ENCODE measurements around the gene DHX9. TPM values are rescaled to one million over a fixed set of nuclear protein-coding genes. Genes with fewer than 3 reads are reported as not detected.
"Not testable (repeated sequence)": the region's sequence is repeated elsewhere in the genome, so short reads cannot be mapped to it uniquely, and the experiment has no call there.

DHX9 gene
- total and polyA plus RNA-seq, 5 donors from 2014 or later: 76.0 to 292 (median 85.5) TPM

DNA sequence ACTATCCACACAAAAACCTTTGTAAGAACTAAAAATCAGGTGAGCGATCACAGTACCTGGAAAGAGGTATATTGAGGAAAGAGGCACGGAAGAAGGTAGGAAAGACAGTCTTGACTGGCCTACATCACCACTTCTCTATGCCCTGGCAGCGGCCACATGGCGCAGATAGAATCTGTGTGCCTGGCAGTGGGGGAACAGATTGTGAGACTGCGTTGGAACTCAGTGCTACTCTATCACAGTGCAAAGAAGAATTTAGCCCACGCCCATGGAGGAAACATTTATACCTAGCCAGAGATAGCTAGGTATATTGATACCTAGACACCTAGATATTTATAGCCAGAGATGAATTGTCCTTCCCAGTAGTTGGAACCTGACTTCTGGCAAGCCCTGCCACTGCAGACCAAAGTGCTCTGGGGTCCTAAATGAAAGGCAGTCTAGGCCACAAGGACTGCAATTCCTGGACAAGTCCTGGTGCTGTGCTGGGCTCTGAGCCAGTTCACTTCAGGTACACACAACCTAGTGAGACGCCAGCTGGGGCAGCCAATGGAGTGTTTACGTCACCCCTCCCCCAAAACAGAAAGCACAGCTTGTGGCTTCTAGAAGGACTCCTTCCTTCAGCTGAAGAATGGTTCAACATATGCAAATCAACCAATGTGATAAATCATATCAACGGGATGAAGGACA lies 51.9 kb downstream of the DHX9 start:
- DNase-seq (no peak), ATAC-seq (ENCODE audit: low read depth in 2 of 2) (no peak)
- Mint-ChIP-seq H3K27ac (peak overlapping the region in 1 of 3 donors; percentile 61), H3K9me3 (peaks cover 0 to 5% (median 2%) of the 10 kb centered on the region in 7 donors), H3K27me3 (peaks cover 9% of the 10 kb centered on the region), H3K4me3 (no peak overlapping the region), H3K36me3 (peaks cover 24% of the 10 kb centered on the region), H3K4me1 (peaks cover 9 to 19% (median 13%) of the 10 kb centered on the region in 4 donors)
- Histone ChIP-seq H3K9me3 (ENCODE audit: control insufficient read depth in 2 of 2, low read length in 2 of 2) (no peaks in the 10 kb centered on the region), H3K27ac (ENCODE audit: insufficient read depth, low read length, poor library complexity, severe bottlenecking) (no peak overlapping the region), H3K36me3 (ENCODE audit: control insufficient read depth, insufficient read depth, low read length) (peaks cover 33% of the 10 kb centered on the region), H3K27me3 (ENCODE audit: control insufficient read depth, insufficient read depth, low read length) (no peaks in the 10 kb centered on the region), H3K4me3 (ENCODE audit: low read depth, low read length) (no peak overlapping the region), H3K4me1 (ENCODE audit: control insufficient read depth, insufficient read depth, low read length, poor library complexity, severe bottlenecking) (no peaks in the 10 kb centered on the region)

DNA sequence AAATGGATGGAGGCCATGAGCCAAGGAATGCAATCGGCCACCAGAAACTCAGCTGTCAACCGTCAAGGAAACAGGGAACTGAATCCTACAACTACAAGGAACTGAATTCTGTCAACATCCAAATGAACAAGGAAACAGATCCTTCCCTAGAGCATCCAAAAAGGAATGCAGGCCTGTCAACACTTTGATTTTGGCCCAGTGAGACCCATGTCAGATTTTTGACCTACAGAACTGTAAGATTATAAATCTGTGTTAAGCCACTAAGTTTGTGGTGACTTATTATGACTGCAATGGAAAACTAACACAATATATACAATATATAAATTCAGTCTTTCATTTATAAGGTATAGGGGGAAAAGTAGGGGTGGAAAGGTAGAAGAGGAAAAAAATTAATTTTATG lies 58.5 kb downstream of the DHX9 start:
- DNase-seq (no peak), ATAC-seq (ENCODE audit: low read depth in 2 of 2) (no peak)
- no peak overlapping the region for H3K27ac ChIP-seq (ENCODE audit: insufficient read depth, low read length, poor library complexity, severe bottlenecking)
- H3K27ac Mint-ChIP-seq: no peak overlapping the region
- no peak overlapping the region for H3K4me3 ChIP-seq (ENCODE audit: low read depth, low read length)
- no peaks in the 10 kb centered on the region for H3K27me3 ChIP-seq (ENCODE audit: control insufficient read depth, insufficient read depth, low read length)
- H3K36me3 Mint-ChIP-seq: no peaks in the 10 kb centered on the region
- peaks cover 19% of the 10 kb centered on the region for H3K27me3 Mint-ChIP-seq
- peaks cover 0 to 5% (median 2%) of the 10 kb centered on the region in 7 donors for H3K9me3 Mint-ChIP-seq
- H3K4me1 Mint-ChIP-seq: no peaks in the 10 kb centered on the region
- H3K36me3 ChIP-seq (ENCODE audit: control insufficient read depth, insufficient read depth, low read length): no peaks in the 10 kb centered on the region
- H3K4me1 ChIP-seq (ENCODE audit: control insufficient read depth, insufficient read depth, low read length, poor library complexity, severe bottlenecking): no peaks in the 10 kb centered on the region
- H3K9me3 ChIP-seq (ENCODE audit: control insufficient read depth in 2 of 2, low read length in 2 of 2): no peaks in the 10 kb centered on the region
- no peak overlapping the region for H3K4me3 Mint-ChIP-seq

DNA sequence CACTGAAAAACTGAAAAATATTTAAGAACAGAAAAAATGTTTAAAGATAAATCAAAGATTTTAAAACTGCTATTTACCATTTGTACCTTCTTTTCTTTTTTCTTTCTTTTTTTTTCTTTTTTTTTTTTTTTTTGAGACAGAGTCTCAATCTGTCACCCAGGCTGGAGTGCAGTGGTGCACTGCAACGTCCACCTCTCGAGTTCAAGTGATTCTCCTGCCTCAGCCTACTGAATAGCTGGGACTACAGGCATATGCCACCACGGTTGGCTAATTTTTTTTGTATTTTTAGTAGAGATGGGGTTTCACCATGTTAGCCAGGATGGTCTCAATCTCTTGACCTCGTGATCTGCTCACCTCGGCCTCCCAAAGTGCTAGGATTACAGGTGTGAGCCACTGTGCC lies 62.8 kb downstream of the DHX9 start:
- not testable (repeated sequence) for H3K36me3 Mint-ChIP-seq; H3K27me3 ChIP-seq (ENCODE audit: control insufficient read depth, insufficient read depth, low read length); H3K36me3 ChIP-seq (ENCODE audit: control insufficient read depth, insufficient read depth, low read length); H3K27ac ChIP-seq (ENCODE audit: insufficient read depth, low read length, poor library complexity, severe bottlenecking); ATAC-seq (ENCODE audit: low read depth in 2 of 2); H3K4me1 Mint-ChIP-seq; H3K4me3 ChIP-seq (ENCODE audit: low read depth, low read length); H3K9me3 ChIP-seq (ENCODE audit: control insufficient read depth in 2 of 2, low read length in 2 of 2); H3K9me3 Mint-ChIP-seq; H3K27ac Mint-ChIP-seq; DNase-seq; H3K4me1 ChIP-seq (ENCODE audit: control insufficient read depth, insufficient read depth, low read length, poor library complexity, severe bottlenecking); H3K27me3 Mint-ChIP-seq; H3K4me3 Mint-ChIP-seq

DNA sequence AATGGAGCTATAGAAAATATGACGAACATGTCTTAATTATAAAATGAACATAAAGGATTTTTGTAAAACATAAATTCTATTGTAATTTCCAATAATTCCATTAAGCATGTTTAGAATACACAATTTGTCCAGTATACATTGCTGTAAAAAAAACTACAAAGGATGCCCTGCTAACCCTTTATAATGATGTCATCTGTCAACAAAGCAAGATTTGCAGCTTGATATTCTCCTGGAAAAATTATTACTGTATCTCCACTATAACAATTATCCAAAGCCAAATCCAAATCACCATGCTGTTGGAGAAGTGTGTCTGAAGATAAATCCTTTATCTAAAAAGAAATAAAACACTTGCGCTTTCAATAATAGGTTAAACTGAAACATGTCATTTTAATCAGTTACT lies 66.2 kb downstream of the DHX9 start:
- Histone ChIP-seq H3K27ac (ENCODE audit: insufficient read depth, low read length, poor library complexity, severe bottlenecking) (no peak overlapping the region), H3K4me1 (ENCODE audit: control insufficient read depth, insufficient read depth, low read length, poor library complexity, severe bottlenecking) (no peaks in the 10 kb centered on the region), H3K9me3 (ENCODE audit: control insufficient read depth in 2 of 2, low read length in 2 of 2) (no peaks in the 10 kb centered on the region), H3K27me3 (ENCODE audit: control insufficient read depth, insufficient read depth, low read length) (no peaks in the 10 kb centered on the region), H3K36me3 (ENCODE audit: control insufficient read depth, insufficient read depth, low read length) (no peaks in the 10 kb centered on the region), H3K4me3 (ENCODE audit: low read depth, low read length) (no peak overlapping the region)
- Mint-ChIP-seq H3K4me1 (no peaks in the 10 kb centered on the region), H3K36me3 (no peaks in the 10 kb centered on the region), H3K4me3 (no peak overlapping the region), H3K27ac (no peak overlapping the region), H3K9me3 (peaks cover 0 to 4% (median 0%) of the 10 kb centered on the region in 7 donors), H3K27me3 (peaks cover 19% of the 10 kb centered on the region)
- DNase-seq (no peak), ATAC-seq (ENCODE audit: low read depth in 2 of 2) (no peak)

DNA sequence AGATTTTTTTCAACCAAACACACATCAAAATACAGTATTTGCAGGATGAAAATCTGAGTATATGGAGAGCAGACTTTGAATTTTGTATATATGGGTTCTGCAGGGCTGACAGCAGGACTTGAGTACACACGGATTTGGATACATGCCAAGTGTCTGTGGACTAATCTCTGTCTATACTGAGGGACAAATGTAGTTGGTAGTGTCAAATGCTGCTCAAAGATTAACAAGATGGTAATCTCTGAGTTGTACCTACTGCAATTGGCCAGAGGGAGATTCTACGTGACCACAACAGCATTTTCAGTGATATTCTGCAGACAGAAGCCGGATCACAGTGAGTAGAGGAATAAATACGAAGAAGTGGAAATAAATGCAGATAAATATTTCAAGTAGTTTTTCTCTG lies 70.4 kb downstream of the DHX9 start:
- no peak for DNase-seq
- no peak overlapping the region for H3K4me3 Mint-ChIP-seq
- no peak for ATAC-seq (ENCODE audit: low read depth in 2 of 2)
- H3K27ac ChIP-seq (ENCODE audit: insufficient read depth, low read length, poor library complexity, severe bottlenecking): no peak overlapping the region
- no peak overlapping the region for H3K4me3 ChIP-seq (ENCODE audit: low read depth, low read length)
- peaks cover 0 to 5% (median 0%) of the 10 kb centered on the region in 7 donors for H3K9me3 Mint-ChIP-seq
- no peaks in the 10 kb centered on the region for H3K36me3 ChIP-seq (ENCODE audit: control insufficient read depth, insufficient read depth, low read length)
- no peaks in the 10 kb centered on the region for H3K36me3 Mint-ChIP-seq
- no peak overlapping the region for H3K27ac Mint-ChIP-seq
- H3K4me1 ChIP-seq (ENCODE audit: control insufficient read depth, insufficient read depth, low read length, poor library complexity, severe bottlenecking): no peaks in the 10 kb centered on the region
- no peaks in the 10 kb centered on the region for H3K27me3 ChIP-seq (ENCODE audit: control insufficient read depth, insufficient read depth, low read length)
- no peaks in the 10 kb centered on the region for H3K9me3 ChIP-seq (ENCODE audit: control insufficient read depth in 2 of 2, low read length in 2 of 2)
- H3K4me1 Mint-ChIP-seq: no peaks in the 10 kb centered on the region
- peaks cover 21% of the 10 kb centered on the region for H3K27me3 Mint-ChIP-seq

DNA sequence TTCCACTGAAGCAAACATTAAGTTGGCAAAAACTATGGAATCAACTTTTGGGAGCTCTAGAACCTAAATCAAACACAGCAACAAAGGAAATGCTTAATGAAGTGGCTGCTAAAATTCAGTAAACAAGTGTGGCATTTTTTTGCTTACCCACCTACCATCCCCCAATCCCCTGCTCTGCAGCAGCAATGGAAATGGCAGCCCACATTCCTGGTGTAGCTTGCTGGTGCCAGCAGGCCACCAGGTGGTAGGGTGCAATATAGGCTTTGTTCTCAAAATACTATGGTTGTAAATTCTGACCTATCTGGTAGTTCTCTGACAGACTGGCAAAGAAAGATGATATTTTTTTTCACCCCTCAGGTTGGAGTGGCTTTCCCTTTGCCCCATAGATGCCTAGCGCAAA lies 71.0 kb downstream of the DHX9 start:
- DNase-seq (no peak), ATAC-seq (ENCODE audit: low read depth in 2 of 2) (no peak)
- Mint-ChIP-seq H3K4me1 (no peaks in the 10 kb centered on the region), H3K27me3 (peaks cover 26% of the 10 kb centered on the region), H3K4me3 (no peak overlapping the region), H3K9me3 (peaks cover 0 to 5% (median 0%) of the 10 kb centered on the region in 7 donors), H3K27ac (no peak overlapping the region), H3K36me3 (no peaks in the 10 kb centered on the region)
- no peak overlapping the region for H3K4me3 ChIP-seq (ENCODE audit: low read depth, low read length)
- H3K36me3 ChIP-seq (ENCODE audit: control insufficient read depth, insufficient read depth, low read length): no peaks in the 10 kb centered on the region
- no peaks in the 10 kb centered on the region for H3K27me3 ChIP-seq (ENCODE audit: control insufficient read depth, insufficient read depth, low read length)
- H3K4me1 ChIP-seq (ENCODE audit: control insufficient read depth, insufficient read depth, low read length, poor library complexity, severe bottlenecking): no peaks in the 10 kb centered on the region
- H3K27ac ChIP-seq (ENCODE audit: insufficient read depth, low read length, poor library complexity, severe bottlenecking): no peak overlapping the region
- H3K9me3 ChIP-seq (ENCODE audit: control insufficient read depth in 2 of 2, low read length in 2 of 2): no peaks in the 10 kb centered on the region

DNA sequence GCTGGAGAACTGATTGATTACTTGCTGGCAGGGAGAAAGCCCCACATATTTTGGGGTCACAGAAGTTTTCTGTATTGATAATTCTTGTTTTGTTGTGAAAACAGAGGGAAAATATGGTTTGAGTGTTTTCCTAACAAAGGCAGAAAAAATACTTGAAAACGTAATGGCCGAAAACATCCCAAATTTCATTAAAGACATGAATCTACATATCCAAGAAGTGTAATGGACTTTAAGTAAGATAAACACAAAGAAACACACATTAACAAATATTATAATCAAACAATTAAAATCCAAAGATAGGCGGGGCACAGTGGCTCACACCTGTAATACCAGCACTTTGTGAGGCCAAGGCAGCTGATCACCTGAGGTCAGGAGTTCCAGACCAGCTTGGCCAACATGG lies 74.3 kb downstream of the DHX9 start:
- Mint-ChIP-seq H3K36me3 (no peaks in the 10 kb centered on the region), H3K4me3 (no peak overlapping the region), H3K27ac (no peak overlapping the region), H3K9me3 (peaks cover 0 to 5% (median 0%) of the 10 kb centered on the region in 7 donors), H3K4me1 (no peaks in the 10 kb centered on the region), H3K27me3 (peaks cover 41% of the 10 kb centered on the region)
- Histone ChIP-seq H3K36me3 (ENCODE audit: control insufficient read depth, insufficient read depth, low read length) (no peaks in the 10 kb centered on the region), H3K4me3 (ENCODE audit: low read depth, low read length) (no peak overlapping the region), H3K27me3 (ENCODE audit: control insufficient read depth, insufficient read depth, low read length) (no peaks in the 10 kb centered on the region), H3K9me3 (ENCODE audit: control insufficient read depth in 2 of 2, low read length in 2 of 2) (no peaks in the 10 kb centered on the region), H3K4me1 (ENCODE audit: control insufficient read depth, insufficient read depth, low read length, poor library complexity, severe bottlenecking) (no peaks in the 10 kb centered on the region), H3K27ac (ENCODE audit: insufficient read depth, low read length, poor library complexity, severe bottlenecking) (no peak overlapping the region)
- ATAC-seq (ENCODE audit: low read depth in 2 of 2) (no peak), DNase-seq (no peak)

DNA sequence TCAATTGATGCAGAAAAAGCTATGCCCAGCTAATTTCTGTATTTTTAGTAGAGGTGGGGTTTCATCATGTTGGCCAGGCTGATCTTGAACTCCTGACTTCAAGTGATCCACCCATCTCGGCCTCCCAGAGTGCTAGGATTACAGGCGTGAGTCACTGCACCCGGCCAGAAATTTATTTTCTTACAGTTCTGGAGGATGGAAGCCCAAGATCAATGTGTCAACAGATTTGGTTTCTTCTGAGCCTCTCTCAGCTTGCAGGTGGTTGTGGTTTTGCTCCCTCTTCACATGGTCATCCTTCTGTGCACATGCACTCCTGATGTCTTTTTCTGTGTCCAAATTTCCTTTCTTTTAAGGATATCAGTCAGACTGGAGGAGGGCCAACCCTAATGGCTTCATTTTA lies 78.2 kb downstream of the DHX9 start:
- Histone ChIP-seq H3K9me3 (ENCODE audit: control insufficient read depth in 2 of 2, low read length in 2 of 2) (no peaks in the 10 kb centered on the region), H3K36me3 (ENCODE audit: control insufficient read depth, insufficient read depth, low read length) (no peaks in the 10 kb centered on the region), H3K27me3 (ENCODE audit: control insufficient read depth, insufficient read depth, low read length) (peaks cover 7% of the 10 kb centered on the region), H3K27ac (ENCODE audit: insufficient read depth, low read length, poor library complexity, severe bottlenecking) (no peak overlapping the region), H3K4me1 (ENCODE audit: control insufficient read depth, insufficient read depth, low read length, poor library complexity, severe bottlenecking) (no peaks in the 10 kb centered on the region), H3K4me3 (ENCODE audit: low read depth, low read length) (no peak overlapping the region)
- ATAC-seq (ENCODE audit: low read depth in 2 of 2): no peak
- H3K27ac Mint-ChIP-seq: no peak overlapping the region
- H3K4me1 Mint-ChIP-seq: no peaks in the 10 kb centered on the region
- no peak overlapping the region for H3K4me3 Mint-ChIP-seq
- peaks cover 49% of the 10 kb centered on the region for H3K27me3 Mint-ChIP-seq
- H3K36me3 Mint-ChIP-seq: no peaks in the 10 kb centered on the region
- H3K9me3 Mint-ChIP-seq: no peaks in the 10 kb centered on the region
- DNase-seq: no peak
